Omental fat pad (tissue), 4 donors: ENCODE data around the gene DNAJB13. TPM values are rescaled to one million over a fixed set of nuclear protein-coding genes. Genes with fewer than 3 reads are reported as not detected.

Experiments
- ATAC-seq: fragments of 150-250 bp; one replicate; pipeline ENCODE4 v1.9.1; 2016; ENCODE audit warnings: mild to moderate bottlenecking, moderate library complexity; ENCODE audit not compliant: low FRiP score
- DNase-seq: peaks from one replicate; pipeline ENCODE4 v3.0.0-alpha.2; 2019; ENCODE audit warnings: low spot score
- total RNA-seq, 4 donors: library from RNA; depleted of rRNA; stranded (reverse); fragments of >200 nt; gene quantifications; one replicate each; pipeline ENCODE4 v1.1.0, GENCODE V29; 2016
- TF ChIP-seq, protein P1 (sequence below), 3 donors: fragments of 450-650 bp; IDR thresholded peaks; one replicate each; pipeline ENCODE4 v1.5.1; 2016 to 2017; ENCODE audit warnings: antibody characterized with exemption in 3 of 3, mild to moderate bottlenecking in 3 of 3, moderate library complexity in 2 of 3

Gene DNAJB13
- total RNA-seq, 4 donors from 2014 or later: not detected

GRCh38 chr11:73949246-73949645 lies 1.6 kb upstream of the DNAJB13 start:
- ATAC-seq (no peak), DNase-seq (no peak)
- TF ChIP-seq, protein P1, sequence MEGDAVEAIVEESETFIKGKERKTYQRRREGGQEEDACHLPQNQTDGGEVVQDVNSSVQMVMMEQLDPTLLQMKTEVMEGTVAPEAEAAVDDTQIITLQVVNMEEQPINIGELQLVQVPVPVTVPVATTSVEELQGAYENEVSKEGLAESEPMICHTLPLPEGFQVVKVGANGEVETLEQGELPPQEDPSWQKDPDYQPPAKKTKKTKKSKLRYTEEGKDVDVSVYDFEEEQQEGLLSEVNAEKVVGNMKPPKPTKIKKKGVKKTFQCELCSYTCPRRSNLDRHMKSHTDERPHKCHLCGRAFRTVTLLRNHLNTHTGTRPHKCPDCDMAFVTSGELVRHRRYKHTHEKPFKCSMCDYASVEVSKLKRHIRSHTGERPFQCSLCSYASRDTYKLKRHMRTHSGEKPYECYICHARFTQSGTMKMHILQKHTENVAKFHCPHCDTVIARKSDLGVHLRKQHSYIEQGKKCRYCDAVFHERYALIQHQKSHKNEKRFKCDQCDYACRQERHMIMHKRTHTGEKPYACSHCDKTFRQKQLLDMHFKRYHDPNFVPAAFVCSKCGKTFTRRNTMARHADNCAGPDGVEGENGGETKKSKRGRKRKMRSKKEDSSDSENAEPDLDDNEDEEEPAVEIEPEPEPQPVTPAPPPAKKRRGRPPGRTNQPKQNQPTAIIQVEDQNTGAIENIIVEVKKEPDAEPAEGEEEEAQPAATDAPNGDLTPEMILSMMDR (IDR thresholded peaks at IDR 0.05): no peak

DNA sequence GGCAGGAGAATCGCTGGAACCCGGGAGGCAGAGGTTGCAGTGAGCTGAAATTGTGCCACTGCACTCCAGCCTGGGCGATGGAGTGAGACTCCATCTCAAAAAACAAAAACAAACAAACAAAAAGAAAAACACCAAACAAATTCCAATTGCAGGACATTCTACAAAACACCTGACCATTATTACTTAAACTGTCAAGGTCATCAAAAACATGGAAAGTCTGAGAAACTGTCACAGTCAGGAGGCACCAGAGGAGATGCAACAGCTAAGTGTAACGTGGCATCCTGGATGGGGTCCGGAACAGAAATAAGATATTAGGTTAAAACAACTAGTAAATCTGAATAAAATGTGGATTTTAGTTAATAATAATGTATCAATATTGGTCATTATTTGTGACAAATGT lies 914 bp upstream of the DNAJB13 start:
- no peak for ATAC-seq
- DNase-seq: no peak
- TF ChIP-seq, protein P1 (IDR thresholded peaks at IDR 0.05): no peak

GRCh38 chr11:73951797-73952196 lies 971 bp downstream of the DNAJB13 start:
- ATAC-seq: no peak
- TF ChIP-seq, protein P1 (IDR thresholded peaks at IDR 0.05): no peak
- no peak for DNase-seq

DNA sequence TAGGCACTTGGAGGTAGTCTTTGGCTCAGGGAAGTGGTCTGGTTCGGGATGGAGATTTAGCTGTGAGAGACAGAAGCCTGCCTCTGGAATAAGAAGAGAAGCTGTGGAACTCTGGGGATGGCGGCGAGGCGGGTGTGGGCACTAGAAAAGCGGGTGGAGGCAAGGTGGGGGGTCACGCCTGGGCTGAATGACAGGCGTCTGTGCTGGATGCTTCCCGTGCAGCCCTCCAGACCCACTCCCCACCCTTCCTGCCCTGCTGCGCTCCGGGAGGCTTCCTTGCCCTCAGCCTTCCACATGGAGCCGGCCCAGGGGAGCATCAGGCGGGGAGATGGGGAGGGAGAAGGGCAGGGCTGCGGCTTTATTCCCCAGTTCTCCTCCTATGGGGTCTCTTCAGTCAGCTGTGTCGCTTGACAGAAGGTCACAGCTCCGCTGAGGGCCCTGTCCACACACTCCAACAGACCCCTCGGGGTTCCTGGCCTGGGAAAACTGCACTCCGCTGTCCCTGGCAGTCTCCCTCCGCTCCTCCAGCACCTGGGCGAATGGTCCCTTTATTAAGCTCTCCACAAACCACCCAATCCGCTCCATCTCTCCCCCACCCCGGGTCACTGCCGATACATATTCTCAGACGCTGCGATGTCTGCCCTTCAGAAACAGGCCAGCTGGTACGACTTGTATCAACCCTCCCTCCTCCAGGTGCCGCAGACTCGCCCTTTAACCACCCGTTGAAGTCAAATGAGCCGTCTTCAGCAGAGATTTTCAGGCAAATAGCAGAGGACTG lies 6.2 kb downstream of the DNAJB13 start:
- DNase-seq: no peak
- TF ChIP-seq, protein P1 (IDR thresholded peaks at IDR 0.05): no peak
- no peak for ATAC-seq

GRCh38 chr11:73957654-73958361 lies 7.0 kb downstream of the DNAJB13 start:
- DNase-seq: no peak
- ATAC-seq: no peak
- TF ChIP-seq, protein P1 (IDR thresholded peaks at IDR 0.05): no peak

GRCh38 chr11:73958521-73959141 lies 7.8 kb downstream of the DNAJB13 start:
- TF ChIP-seq, protein P1 (IDR thresholded peaks at IDR 0.05): no peak
- no peak for ATAC-seq
- DNase-seq: no peak
